ENCODE results near the gene COL21A1. TPM values are rescaled to one million over a fixed set of nuclear protein-coding genes. Genes with fewer than 3 reads are reported as not detected.

The COL21A1 gene
- total RNA-seq, 2 experiments from 2014 or later, result not detected

DNA sequence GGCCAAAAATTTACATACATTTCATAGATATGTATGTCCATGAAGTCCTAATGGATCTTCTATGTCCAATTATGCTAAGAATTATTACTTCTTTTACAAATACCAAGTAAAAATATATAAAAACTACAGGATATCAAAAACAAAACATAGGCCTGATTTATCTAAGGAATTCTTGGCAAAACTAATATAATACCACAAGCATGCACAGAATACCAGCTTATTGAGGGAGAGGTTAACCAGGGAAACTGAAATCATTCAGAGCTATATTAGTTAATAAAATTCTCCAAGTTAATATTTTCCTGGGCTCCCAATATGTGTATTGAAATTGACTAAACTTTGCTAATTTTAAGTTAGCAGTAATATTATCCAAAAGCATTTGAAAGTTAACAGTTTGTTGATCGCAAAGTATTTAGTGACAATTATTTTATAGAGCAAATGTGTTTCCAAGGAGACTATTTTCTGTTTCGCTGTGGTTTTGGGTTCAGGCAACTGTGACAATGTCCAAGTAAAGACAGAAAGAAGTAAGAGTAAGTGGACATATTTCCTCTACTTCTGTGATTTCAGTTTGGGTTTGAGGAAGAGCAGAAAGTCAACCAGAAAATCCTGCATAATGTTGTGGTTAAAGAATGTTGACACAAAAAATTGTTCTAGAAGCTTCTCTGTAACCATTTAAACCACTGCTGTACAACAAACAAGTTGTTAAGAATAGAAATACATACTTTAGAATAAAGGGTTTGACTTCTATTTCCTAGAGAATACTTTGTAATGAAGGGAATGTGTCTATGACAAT, 167.4 kb downstream of the COL21A1 start:
- no peak overlapping the region for H2AFZ ChIP-seq (ENCODE audit: low read length)
- no peaks in the 10 kb centered on the region for H3K9me3 ChIP-seq (ENCODE audit: low read length)
- intact Hi-C loops (cut with micrococcal nuclease; ENCODE audit: unreplicated experiment), result no loop called here
- CTCF ChIA-PET (ENCODE audit: unreplicated experiment), result no interaction called here
- H3K9me2 ChIP-seq (ENCODE audit: insufficient read depth, low read length), result no peaks in the 10 kb centered on the region
- no peaks in the 10 kb centered on the region for H3K79me2 ChIP-seq (ENCODE audit: insufficient read depth, low read depth, low read length)
- no peak for TF ChIP-seq EZH2phosphoT487 (IDR thresholded peaks at IDR 0.05; ENCODE audit: borderline replicate concordance, low read depth, low read length)
- TF ChIP-seq CTCF (conservative IDR thresholded peaks at IDR 0.05; ENCODE audit: low read length), result no peak
- DNase-seq (ENCODE audit: low spot score), result no peak
- POLR2A ChIA-PET, result interaction anchor here (0.6 to 0.7 kb wide), 2 partner anchors 26 to 590 kb away, joined by 3 read pairs; no protein-coding TSS in a partner anchor
- no TSS peak for BruUV-seq (replicated peaks)
- H3K4me1 ChIP-seq (ENCODE audit: insufficient read depth, low read length, poor library complexity, severe bottlenecking), result no peaks in the 10 kb centered on the region
- no peak overlapping the region for H3K27ac ChIP-seq (ENCODE audit: low read depth, low read length, poor library complexity, severe bottlenecking)
- H3K36me3 ChIP-seq (ENCODE audit: insufficient read depth, low read length), result no peaks in the 10 kb centered on the region
- H4K20me1 ChIP-seq (ENCODE audit: insufficient read depth, low read length), result no peaks in the 10 kb centered on the region
- no peak overlapping the region for H3K4me2 ChIP-seq (ENCODE audit: low read length)
- H3K4me3 ChIP-seq (ENCODE audit: low read depth, low read length, poor library complexity, severe bottlenecking), result no peak overlapping the region

DNA sequence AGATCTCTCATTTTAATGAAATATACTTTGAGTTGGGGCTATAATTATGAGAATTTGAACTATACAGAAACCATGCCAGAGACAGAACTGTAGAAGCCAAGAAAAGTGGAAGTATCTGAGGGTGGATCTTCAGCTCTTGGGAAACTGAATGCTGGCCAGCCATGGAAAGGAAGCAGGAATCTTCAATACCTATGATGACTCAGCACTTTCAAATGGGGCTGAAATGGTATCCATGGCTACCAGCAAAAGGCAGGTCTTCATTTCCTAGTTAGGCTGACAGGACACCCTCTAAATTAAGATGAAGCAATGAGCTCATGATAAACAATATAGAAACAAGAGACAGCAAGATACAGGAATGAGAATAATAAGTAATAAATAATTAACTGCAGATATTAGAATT, 171.3 kb downstream of the COL21A1 start:
- no TSS peak for BruUV-seq (replicated peaks)
- H3K27ac ChIP-seq (ENCODE audit: low read depth, low read length, poor library complexity, severe bottlenecking), result no peak overlapping the region
- no peak overlapping the region for H3K4me2 ChIP-seq (ENCODE audit: low read length)
- H3K9me2 ChIP-seq (ENCODE audit: insufficient read depth, low read length), result no peaks in the 10 kb centered on the region
- no peak overlapping the region for H2AFZ ChIP-seq (ENCODE audit: low read length)
- H3K9me3 ChIP-seq (ENCODE audit: low read length), result no peaks in the 10 kb centered on the region
- no peak for TF ChIP-seq EZH2phosphoT487 (IDR thresholded peaks at IDR 0.05; ENCODE audit: borderline replicate concordance, low read depth, low read length)
- no peak for TF ChIP-seq CTCF (conservative IDR thresholded peaks at IDR 0.05; ENCODE audit: low read length)
- CTCF ChIA-PET (ENCODE audit: unreplicated experiment), result no interaction called here
- H3K36me3 ChIP-seq (ENCODE audit: insufficient read depth, low read length), result no peaks in the 10 kb centered on the region
- POLR2A ChIA-PET, result no interaction called here
- DNase-seq (ENCODE audit: low spot score), result no peak
- H3K4me3 ChIP-seq (ENCODE audit: low read depth, low read length, poor library complexity, severe bottlenecking), result no peak overlapping the region
- no peaks in the 10 kb centered on the region for H4K20me1 ChIP-seq (ENCODE audit: insufficient read depth, low read length)
- intact Hi-C loops (cut with micrococcal nuclease; ENCODE audit: unreplicated experiment), result no loop called here
- H3K79me2 ChIP-seq (ENCODE audit: insufficient read depth, low read depth, low read length), result no peaks in the 10 kb centered on the region
- no peaks in the 10 kb centered on the region for H3K4me1 ChIP-seq (ENCODE audit: insufficient read depth, low read length, poor library complexity, severe bottlenecking)

GRCh38 chr6:56073761-56074160, 173.6 kb downstream of the COL21A1 start:
- TF ChIP-seq EZH2phosphoT487 (IDR thresholded peaks at IDR 0.05; ENCODE audit: borderline replicate concordance, low read depth, low read length) (no peak), CTCF (conservative IDR thresholded peaks at IDR 0.05; ENCODE audit: low read length) (no peak)
- DNase-seq (ENCODE audit: low spot score), result no peak
- Histone ChIP-seq H3K4me3 (ENCODE audit: low read depth, low read length, poor library complexity, severe bottlenecking) (no peak overlapping the region), H3K4me1 (ENCODE audit: insufficient read depth, low read length, poor library complexity, severe bottlenecking) (no peaks in the 10 kb centered on the region), H3K36me3 (ENCODE audit: insufficient read depth, low read length) (no peaks in the 10 kb centered on the region), H3K27ac (ENCODE audit: low read depth, low read length, poor library complexity, severe bottlenecking) (no peak overlapping the region), H2AFZ (ENCODE audit: low read length) (no peak overlapping the region), H3K9me3 (ENCODE audit: low read length) (no peaks in the 10 kb centered on the region), H3K9me2 (ENCODE audit: insufficient read depth, low read length) (no peaks in the 10 kb centered on the region), H3K4me2 (ENCODE audit: low read length) (no peak overlapping the region), H3K79me2 (ENCODE audit: insufficient read depth, low read depth, low read length) (no peaks in the 10 kb centered on the region), H4K20me1 (ENCODE audit: insufficient read depth, low read length) (no peaks in the 10 kb centered on the region)
- ChIA-PET CTCF (ENCODE audit: unreplicated experiment) (no interaction called here), POLR2A (interaction anchor here (0.5 kb wide), 1 partner anchor 52 kb away, joined by 3 read pairs; no protein-coding TSS in a partner anchor)
- intact Hi-C loops (cut with micrococcal nuclease; ENCODE audit: unreplicated experiment), result no loop called here
- BruUV-seq (replicated peaks), result no TSS peak
